OCI-M2 (cell line): ENCODE measurements around the gene ATXN1.
"Not testable (repeated sequence)": the region's sequence is repeated elsewhere in the genome, so short reads cannot be mapped to it uniquely, and the experiment has no call there.

Experiments
- DNase-seq: peaks from one replicate; lab custom pipeline; 2025; ENCODE audit not compliant: unreplicated experiment; lab: John Stamatoyannopoulos, UW

The ATXN1 gene

DNA sequence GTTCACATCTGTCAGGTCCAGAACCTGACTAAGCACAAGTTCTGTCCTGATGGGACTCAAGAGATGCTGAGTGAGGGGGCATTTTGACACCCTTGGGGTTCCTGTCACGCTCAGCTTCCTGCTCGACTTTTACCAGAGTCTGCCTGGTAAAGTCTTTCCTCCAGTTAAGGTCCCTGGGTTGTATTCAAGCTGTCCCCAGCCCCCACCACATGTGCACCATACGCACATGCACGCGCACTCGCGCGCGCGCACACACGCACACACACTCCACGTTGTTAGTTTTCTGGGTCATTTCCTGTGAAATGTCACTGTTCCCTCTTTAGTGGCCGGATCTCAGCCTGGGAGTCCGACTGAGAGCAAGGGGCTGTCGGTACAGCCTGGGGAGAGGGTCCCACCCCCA lies 356.8 kb downstream of the ATXN1 start:
- DNase-seq = no peak

DNA sequence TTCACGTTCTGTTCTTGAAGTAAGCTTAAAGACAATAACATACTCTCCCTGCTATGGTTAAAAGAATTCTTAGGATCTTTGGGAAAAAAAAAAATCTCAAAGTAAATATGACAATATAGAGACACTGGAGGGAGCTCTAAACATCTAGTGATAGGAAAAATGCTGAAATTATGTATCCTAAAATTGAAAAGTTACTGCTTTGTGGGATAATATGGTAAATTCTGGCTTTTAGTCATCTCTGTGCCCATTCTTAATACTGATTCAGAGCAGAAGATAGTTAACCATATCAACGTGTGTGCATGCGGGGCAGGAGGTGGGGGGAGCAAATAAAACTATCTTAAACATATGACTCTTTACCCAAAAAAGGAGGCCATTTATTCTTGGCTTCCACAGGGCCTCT lies 357.4 kb downstream of the ATXN1 start:
- no peak for DNase-seq

DNA sequence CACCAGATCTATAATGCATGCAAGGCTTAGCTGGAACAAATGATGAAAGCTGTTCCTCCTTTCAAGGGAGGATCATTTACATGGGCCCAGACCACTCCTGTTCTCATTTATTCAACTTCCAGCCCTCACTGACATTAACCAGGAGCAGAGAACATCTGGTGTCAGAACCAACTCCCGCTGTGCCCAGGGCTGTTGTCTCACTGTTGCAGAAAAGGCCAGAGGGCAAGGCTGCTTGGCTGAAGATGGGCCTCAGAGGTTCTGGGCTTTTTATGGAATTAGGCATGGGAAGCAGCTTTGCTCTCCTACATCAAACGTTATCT lies 358.7 kb downstream of the ATXN1 start:
- no peak for DNase-seq

DNA sequence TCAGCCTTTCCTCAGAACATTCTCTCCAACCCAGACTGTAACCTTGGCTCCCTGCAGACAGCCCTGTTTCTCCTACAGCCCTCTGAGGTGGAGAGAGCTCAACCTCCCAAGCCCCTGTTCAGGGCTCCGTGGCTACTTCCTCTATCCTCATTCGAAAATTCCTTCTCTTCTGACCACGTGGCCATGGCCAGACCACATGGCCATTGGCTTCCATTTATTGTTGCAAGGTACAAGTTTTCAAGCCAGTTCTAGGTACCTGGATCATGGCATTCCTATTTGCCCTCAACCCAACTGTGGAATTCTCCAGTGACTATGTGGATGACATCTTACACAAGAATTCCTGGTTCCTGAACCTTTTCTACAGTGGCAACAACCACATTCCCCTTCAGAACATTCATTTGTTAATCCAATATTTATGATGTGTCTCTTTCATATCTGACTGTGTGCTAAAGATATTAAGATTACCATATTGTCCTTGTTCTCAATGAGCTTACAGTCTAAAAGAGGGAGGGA lies 361.0 kb downstream of the ATXN1 start:
- DNase-seq = no peak

DNA sequence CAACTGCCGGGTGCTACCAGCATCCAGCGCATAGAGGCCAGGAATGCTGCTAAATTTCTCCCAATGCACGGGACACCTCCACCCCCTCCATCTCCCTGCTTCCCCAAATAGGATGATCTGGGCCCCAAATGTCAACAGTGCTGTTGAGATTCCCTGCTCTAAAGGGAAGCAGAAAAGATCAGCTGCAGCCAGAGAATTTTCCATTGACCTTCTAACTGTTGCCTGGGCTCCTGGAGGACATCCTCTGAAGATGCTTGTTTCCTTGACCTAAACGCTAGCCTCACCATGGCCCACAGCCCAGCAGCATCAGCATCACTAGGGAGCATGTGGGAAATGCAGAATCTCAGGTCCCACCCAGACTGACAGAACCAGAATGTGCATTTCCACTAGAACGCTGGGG lies 361.6 kb downstream of the ATXN1 start:
- DNase-seq = no peak

DNA sequence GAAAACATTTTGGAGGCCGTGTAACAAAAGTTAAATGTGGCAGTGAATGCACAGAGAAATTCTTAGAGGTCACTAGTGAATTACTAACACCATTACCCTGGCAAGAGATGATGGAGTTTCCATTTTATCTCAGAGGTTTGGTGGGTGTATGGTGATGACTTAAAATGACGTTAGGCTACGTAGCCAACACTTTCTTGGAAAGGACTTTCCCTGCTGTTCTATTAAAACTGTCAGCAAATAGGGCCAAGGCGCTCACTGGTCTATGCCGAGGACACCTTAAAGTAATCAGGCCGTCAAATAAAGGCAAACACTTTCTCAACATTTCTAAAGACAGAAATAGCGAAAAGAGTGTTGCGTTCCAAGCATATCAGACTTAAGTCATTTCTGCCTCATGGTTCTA lies 362.1 kb downstream of the ATXN1 start:
- no peak for DNase-seq

DNA sequence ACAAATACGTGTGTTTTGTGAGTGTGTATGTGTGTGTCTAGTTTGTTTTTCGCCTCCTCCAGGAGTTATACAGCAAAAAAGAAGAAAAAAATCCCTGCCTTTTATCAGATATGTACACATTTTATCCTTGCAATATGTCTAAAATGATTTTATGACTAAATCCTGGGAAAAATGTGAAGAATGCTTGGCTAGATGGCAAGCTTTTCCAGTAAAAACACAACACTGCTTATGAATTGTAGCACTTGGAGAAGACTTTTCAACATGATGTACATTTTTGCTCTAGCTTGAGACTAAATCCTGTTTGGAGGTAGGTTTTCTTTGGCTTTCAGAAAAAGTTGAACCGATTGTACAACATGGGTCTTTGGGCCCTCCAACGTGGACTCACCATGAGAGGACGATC lies 362.7 kb downstream of the ATXN1 start:
- DNase-seq = no peak

DNA sequence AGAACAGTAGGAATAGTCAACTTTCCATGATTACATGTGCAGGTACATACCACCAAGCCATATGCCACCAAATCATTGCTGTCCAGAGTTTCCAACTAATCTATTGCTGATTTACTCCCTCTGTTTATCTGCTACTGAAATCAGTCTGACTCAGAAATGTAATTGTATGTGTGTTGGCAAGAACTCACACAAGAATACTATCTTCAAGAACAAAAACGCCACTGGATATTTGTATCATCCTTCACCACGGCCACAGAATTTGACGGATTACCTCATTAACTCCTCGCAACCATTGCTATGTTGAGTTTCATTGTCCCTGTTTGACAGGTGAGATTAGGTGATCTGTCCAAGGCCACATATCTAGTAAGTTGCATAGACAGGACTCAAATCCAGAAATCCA lies 363.6 kb downstream of the ATXN1 start:
- no peak for DNase-seq

DNA sequence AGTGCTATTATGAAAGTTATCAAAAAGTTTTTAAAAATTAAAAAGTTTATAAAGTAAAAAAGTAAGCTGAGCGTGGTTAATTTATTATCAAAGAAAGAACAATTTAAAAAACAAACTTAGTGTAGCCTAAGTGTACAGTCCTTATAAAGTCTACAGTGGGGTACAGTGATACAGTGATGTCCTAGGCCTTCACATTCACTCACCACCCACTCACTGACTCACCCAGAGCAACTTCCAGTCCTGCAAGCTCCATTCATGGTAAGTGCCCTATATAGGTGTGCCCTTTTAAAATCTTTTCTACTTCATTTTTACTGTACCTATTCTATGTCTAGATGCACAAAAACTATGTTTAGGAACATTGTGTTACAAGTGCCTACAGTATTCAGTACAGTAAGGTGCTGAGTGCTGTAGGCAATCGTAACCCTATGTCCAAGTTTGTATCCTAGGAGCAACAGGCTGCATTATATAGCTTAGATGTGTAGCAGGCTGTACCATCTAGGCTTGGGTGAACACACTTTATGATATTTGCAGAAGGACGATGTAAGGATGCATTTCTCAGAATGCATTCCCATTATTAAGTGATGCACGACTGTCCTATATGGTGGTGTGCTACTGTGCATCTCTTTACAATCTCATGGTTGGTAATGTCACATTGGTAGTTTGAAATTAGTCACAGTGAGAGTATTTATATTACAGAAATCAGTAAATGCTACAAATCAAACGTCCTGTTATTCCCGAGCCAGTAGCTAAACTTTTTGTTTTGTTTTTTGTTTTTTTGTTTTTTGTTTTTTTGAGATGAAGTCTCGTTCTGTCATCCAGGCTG lies 364.6 kb downstream of the ATXN1 start:
- no peak for DNase-seq

DNA sequence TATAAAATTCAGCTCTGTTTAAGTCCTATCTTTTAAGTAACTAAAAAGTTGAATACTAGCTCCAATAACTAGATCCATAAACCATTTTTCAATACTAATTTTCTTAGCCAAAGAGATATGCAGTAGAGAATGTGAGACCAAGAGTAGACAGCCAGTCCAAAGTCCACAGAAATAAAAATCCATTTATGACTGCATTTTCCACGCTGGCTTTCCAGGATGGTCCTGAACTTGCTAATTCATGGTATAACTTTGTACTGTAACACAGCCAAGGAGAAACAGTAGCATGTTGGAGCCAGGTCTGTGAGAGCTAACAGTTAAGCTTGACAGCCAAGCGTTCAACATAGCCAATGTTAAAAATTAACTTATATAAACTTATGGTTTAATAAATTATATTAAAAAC lies 366.6 kb downstream of the ATXN1 start:
- no peak for DNase-seq

DNA sequence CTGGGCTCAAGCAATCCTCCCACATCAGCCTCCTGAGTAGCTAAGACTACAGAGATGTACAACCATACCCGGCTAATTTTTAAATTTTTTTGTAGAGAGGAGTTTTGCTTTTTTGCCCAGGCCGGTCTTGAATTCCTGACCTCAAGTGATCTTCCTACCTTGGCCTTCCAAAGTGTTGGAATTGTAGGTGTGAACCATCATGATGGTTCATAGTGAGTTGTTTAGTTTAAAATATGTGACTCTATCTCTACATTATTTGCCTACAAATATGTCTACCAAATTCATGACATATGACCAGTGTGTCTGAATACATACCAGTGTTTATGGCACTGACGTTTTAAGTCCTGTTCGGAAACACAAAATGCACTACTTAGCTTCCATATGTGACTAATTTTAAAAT lies 367.9 kb downstream of the ATXN1 start:
- no peak for DNase-seq

DNA sequence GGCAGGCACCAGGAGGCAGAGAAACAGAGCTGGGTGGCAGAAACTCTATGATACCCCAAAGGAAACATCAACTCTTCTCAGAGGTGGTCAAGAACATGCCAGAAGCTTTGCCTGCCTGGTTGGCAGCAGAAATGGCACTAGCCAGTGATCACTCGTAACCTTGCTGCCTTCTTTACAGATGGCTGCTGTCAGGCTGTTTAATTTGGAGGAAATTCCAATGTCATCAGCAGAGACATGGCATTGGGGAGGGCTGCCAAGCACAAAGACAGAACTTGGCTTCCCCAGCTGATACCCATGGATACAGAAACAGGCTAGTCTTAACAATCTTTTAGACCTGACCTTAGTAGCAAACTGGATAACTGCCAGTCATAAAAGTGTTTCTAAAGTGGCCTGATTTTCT lies 369.2 kb downstream of the ATXN1 start:
- DNase-seq = no peak

DNA sequence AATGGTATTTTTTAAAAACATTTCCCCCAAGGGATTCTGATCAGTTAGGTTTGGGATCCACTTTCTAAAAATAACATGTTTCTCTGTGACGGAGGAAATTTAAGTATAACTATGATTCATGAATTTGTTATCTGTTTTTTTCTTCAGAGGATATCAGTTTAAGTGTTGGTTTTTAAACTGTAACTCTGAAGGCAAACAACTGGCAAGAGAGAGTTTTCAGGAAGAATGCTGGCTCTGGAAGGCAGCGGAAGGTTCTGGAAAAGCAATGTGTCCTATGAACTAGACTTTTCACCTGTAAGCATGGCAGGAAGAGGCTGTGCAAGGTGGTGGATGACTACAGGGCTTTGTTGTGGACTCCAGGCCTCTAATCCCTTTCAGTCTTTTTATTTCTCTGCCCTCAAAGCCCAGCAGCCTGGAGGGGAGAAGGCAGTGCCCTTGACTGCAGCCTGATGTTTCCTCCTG lies 369.8 kb downstream of the ATXN1 start:
- no peak for DNase-seq

DNA sequence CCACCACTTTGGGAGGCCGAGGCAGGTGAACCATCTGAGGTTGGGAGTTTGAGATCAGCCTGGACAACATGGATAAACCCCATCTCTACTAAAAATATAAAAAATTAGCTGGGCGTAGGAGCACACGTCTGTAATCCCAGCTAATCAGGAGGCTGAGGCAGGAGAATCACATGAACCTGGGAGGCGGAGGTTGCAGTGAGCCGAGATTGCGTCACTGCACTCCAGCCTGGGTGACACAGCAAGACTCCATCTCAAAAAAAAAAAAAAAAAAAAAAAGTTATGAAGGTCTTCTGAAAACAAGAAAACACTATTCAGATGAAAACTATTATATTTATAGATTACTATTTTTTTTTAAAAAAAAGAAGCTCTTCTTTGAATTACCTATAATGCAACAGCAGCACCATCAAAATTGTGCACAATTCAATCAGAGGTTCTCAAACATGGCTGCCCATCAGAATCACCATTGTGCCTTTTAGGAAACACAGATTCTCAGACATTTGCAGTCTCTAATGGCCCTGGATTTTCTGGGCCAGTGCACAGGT lies 370.3 kb downstream of the ATXN1 start:
- DNase-seq = not testable (repeated sequence)

DNA sequence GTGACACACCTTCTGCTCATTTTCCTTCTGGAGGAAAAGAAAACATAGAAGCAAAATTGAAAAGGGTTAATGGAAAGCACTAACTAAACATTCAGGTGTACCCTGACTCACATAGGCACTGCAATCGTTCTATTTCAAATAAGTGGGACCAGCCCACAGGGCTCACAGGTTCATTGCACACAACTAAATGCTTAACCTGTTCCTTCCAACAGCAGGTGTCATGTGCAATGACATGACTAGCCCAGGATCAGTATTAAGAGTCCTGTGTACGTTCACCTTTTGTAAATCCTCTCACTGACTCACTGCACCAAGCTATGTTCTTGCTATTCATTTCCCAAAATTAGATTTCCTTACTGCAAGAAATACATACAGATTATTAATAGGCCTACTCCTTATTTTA lies 371.6 kb downstream of the ATXN1 start:
- no peak for DNase-seq

DNA sequence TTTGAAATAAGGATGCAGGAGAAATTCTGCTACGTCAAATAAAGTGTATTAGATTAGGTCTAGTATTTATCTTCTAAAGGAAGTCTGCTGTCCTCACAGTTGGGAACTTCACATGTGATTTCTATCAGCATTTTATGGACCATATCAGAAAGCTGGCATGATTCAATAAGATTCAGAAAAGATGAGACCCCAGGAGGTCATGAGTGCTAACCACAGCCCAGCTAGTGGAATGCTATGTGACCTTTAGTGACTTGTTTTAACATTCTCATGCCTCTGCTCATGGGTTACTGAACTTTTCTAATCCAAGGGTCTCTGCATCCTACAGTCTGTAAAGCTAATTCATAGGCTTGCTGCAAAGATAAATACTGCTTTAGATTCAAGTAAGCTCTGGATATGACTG lies 372.8 kb downstream of the ATXN1 start:
- no peak for DNase-seq

DNA sequence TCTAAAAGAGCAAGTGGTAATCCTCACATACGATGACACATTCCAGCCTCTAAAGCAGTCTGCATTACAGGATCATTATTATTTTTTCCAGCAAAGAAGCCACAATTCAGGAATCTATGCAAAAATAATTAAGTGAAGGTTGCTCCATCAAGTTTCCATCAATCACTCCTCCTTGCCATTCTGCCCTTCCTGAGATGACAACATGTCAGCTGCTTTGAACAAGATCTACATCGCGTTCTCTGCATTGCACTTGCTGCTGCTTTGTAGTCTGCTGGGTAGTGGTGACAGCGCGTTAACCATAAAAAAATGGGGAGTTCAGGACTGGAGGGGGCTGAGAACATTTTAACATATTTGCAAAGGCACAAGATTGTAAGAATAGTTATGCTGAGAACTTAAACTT lies 375.2 kb downstream of the ATXN1 start:
- DNase-seq = no peak

DNA sequence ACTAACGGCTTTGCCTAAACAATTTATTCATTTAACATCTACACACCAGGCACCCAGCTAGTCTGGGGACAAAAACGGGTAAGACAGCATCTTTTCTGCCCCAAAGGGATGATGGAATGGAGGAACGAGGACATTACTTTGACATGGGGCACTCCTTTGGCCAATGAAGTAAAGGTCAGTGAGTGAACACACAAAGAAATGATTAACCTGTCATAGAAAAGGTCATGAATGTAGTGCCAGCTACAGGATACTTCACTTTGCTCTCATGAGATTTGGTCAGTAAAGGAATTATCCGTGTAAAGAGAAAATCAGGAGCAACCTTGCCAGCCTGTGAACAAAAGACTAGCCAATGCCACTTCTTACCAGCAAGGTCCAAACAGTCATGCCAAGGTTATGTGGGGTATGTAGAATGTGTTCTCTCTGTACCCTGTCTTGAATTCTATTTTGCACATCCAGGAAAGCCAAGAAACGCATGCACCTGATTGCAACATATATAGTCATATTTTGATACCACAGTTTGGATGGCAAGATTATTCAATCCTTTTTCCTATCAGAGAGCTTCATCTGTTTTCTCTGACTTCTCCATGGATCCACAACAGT lies 377.6 kb downstream of the ATXN1 start:
- no peak for DNase-seq

DNA sequence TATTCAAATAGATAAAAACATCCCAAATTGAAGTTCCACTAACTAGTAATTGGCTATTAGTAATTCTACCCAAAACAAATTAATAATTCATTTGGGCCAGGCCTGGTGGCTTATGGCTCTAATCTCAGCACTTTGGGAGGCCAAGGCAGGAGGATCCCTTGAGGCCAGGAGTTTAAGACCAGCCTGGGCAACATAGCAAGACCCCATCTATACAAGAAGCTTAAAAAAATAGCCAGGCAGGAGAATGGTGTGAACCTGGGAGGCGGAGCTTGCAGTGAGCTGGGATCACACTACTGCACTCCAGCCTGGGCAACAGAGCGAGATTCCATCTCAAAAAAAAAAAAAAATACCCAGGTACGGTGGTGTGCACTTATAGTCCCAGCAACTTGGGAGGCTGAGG lies 379.3 kb downstream of the ATXN1 start:
- DNase-seq = not testable (repeated sequence)

DNA sequence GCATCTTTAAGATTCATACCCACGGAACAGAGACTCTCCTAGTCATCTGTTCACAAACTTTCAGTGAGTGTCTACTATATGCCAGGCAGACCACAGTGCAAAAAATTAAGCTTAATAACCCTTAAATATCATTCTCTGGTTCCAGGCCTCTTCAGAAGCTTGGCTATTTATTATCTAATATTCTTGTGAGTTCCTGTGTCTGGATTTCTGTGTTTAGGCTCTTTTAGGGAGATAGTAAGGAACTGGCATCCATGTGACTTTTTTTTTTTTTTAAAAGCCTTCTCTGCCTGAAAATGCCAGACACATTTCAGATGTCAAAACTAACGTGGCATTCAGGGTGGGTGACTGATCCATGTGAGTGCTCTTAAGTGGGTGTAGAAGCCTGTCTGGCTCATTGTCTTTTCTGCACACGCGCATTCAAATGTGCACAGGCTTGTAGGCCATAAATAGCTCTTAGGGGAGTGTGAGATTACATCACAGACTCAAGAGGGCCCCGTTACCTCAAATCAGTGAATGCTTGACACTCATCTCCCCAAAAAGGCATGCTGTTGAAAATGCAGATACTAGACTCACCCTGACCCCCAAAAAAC lies 380.9 kb downstream of the ATXN1 start:
- no peak for DNase-seq

DNA sequence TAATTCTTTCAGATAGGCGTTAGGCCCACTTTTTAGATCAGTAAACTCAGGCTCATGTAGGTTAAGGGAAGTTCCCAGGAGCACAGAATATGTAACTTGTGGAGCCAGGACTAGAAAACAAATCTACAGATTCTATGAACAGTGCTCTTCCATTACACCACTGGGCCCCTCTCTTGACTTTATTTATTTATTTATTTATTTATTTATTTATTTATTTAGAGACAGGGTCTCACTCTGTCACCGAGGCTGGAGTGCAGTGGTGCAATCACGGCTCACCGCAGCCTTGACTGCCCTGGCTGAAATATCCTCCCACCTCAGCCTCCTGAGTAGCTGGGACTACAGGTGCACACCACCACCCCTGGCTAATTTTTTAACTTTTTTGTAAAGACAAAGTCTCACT lies 382.9 kb downstream of the ATXN1 start:
- DNase-seq = not testable (repeated sequence)

DNA sequence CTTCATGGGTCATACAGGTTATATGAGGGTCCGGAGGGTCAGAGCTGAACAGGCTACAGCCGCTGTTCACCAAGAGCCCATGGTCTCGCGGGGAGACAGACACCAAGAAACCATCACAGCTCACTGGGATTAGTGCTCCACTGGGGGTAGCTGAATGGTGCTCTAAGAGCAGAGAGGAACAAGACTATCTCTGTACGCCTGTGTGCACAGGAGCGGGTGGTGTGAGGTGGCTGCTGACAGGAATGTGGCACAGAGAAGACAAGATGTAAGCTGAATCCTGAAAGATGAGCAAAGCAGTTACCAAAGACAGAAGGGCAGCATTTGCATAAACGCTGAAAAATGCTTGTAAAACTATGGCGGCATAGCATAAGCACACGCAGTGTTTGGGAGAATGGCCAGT lies 383.8 kb downstream of the ATXN1 start:
- DNase-seq = no peak
